Esophagus muscularis mucosa (tissue), 4 donors: ENCODE data around the gene NARS2. TPM values are rescaled to one million over a fixed set of nuclear protein-coding genes. Genes with fewer than 3 reads are reported as not detected.
A peak's percentile ranks its signal among the peaks of the same experiment; 100 is the strongest.
"Not testable (repeated sequence)": the region's sequence is repeated elsewhere in the genome, so short reads cannot be mapped to it uniquely, and the experiment has no call there.

ENCODE experiments used
- DNase-seq: peaks from one replicate; pipeline ENCODE4 v3.0.0-alpha.2; 2017; ENCODE audit errors: extremely low spot score
- H3K27ac ChIP-seq, 4 donors: fragments of 200-600 bp; sonication (generic); replicated peaks in 1 of 4; 1 replicate in 3 of 4; 2 replicates in 1 of 4; pipeline ENCODE4 v1.5.1; 2016 to 2019; ENCODE audit warnings: mild to moderate bottlenecking in 1 of 4
- H3K27me3 ChIP-seq, 4 donors: fragments of 200-600 bp; sonication (generic); one replicate each; pipeline versions ENCODE4 v1.5.1 to v1.6.0; 2016 to 2019
- H3K36me3 ChIP-seq, 4 donors: fragments of 200-600 bp; sonication (generic); one replicate each; pipeline ENCODE4 v1.5.1; 2016 to 2019
- H3K4me1 ChIP-seq, 4 donors: fragments of 200-600 bp; sonication (generic); one replicate each; pipeline ENCODE4 v1.5.1; 2016 to 2019
- H3K4me3 ChIP-seq, 4 donors: fragments of 200-600 bp; sonication (generic); 1 replicate in 2 of 4; 2 replicates in 2 of 4; pipeline ENCODE4 v1.5.1; 2016 to 2019; ENCODE audit warnings: mild to moderate bottlenecking in 4 of 4, moderate library complexity in 1 of 4
- H3K9me3 ChIP-seq, 4 donors: fragments of 200-600 bp; sonication (generic); 1 replicate in 3 of 4; 2 replicates in 1 of 4; pipeline ENCODE4 v1.5.1; 2016 to 2019
- EP300 ChIP-seq: sonication (generic); formaldehyde crosslinking; IDR thresholded peaks from one replicate; pipeline ENCODE4 v1.6.1; 2017; ENCODE audit warnings: antibody characterized with exemption
- POLR2A ChIP-seq: fragments of 450-650 bp; IDR thresholded peaks from one replicate; pipeline ENCODE4 v1.6.1; 2017; ENCODE audit warnings: antibody characterized with exemption, moderate library complexity, mild to moderate bottlenecking, low read depth
- POLR2AphosphoS5 ChIP-seq, 2 donors: sonication (generic); formaldehyde crosslinking; IDR thresholded peaks; one replicate each; pipeline ENCODE4 v1.6.1; 2017; ENCODE audit warnings: antibody characterized with exemption in 2 of 2
- WGBS: methylation state at CpG from one replicate; pipeline ENCODE4 v1.1.5; 2018; 5-methylcytosine and 5-hydroxymethylcytosine counted together
- intact Hi-C: fragments of 100-400 bp; cut with DNase I; formaldehyde crosslinking; loops from one replicate; pipeline ENCODE4 v1.15.1; 2023
- total RNA-seq, 4 donors: library from RNA; depleted of rRNA; stranded (reverse); fragments of >200 nt; gene quantifications; one replicate each; pipeline versions ENCODE4 v1.1.0 to v1.2.1, GENCODE V29; 2016
- TF ChIP-seq, protein P1 (sequence below), 3 experiments: fragments of 200-600 bp in 2 of 3; fragments of 450-650 bp in 1 of 3; sonication (generic) in 2 of 3; IDR thresholded peaks; one replicate each; pipeline ENCODE4 v1.5.1; 2017 to 2019; ENCODE audit warnings: antibody characterized with exemption in 3 of 3, mild to moderate bottlenecking in 2 of 3, moderate library complexity in 1 of 3

Gene NARS2
- total RNA-seq, 4 donors from 2014 or later = 9.1 to 10.4 (median 9.8) TPM

DNA sequence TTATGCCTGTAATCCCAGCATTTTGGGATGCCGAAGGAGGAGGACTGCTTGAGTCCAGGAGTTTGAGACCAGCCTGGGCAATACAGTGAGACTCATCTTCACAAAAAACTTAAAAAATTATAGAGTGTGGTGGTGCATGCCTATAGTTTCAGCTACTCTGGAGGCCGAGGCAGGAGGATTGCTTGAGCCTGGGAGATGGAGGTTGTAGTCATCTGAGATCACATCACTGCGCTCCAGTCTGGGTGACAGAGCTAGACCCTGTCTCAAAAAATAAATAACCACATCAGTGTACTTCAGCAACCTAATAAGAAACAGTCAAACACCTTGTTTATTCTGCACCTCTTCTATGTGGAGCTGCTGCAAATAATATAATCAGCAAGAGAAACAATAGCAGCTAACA lies 1.4 kb downstream of the NARS2 start:
- H3K27me3 ChIP-seq = no peaks in the 10 kb centered on the region
- peak overlapping the region in 2 of 4 donors; percentile 86 to 94 for H3K4me3 ChIP-seq
- DNase-seq = no peak
- TF ChIP-seq EP300 (no peak), POLR2AphosphoS5 (IDR thresholded peaks at IDR 0.05) (no peak), POLR2A (no peak)
- TF ChIP-seq, protein P1, sequence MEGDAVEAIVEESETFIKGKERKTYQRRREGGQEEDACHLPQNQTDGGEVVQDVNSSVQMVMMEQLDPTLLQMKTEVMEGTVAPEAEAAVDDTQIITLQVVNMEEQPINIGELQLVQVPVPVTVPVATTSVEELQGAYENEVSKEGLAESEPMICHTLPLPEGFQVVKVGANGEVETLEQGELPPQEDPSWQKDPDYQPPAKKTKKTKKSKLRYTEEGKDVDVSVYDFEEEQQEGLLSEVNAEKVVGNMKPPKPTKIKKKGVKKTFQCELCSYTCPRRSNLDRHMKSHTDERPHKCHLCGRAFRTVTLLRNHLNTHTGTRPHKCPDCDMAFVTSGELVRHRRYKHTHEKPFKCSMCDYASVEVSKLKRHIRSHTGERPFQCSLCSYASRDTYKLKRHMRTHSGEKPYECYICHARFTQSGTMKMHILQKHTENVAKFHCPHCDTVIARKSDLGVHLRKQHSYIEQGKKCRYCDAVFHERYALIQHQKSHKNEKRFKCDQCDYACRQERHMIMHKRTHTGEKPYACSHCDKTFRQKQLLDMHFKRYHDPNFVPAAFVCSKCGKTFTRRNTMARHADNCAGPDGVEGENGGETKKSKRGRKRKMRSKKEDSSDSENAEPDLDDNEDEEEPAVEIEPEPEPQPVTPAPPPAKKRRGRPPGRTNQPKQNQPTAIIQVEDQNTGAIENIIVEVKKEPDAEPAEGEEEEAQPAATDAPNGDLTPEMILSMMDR (IDR thresholded peaks at IDR 0.05) = no peak
- H3K36me3 ChIP-seq = peaks cover 0 to 30% (median 15%) of the 10 kb centered on the region in 4 donors
- peaks cover 7 to 25% (median 16%) of the 10 kb centered on the region in 4 donors for H3K4me1 ChIP-seq
- no peaks in the 10 kb centered on the region for H3K9me3 ChIP-seq
- intact Hi-C loops = no loop called here
- WGBS = 93% methylated on average over 3 of the region's 3 CpGs
- H3K27ac ChIP-seq = no peak overlapping the region

- Histone ChIP-seq H3K4me3 (no peak overlapping the region), H3K36me3 (peaks cover 0 to 39% (median 20%) of the 10 kb centered on the region in 4 donors), H3K27ac (no peak overlapping the region), H3K9me3 (no peaks in the 10 kb centered on the region), H3K27me3 (no peaks in the 10 kb centered on the region), H3K4me1 (peaks cover 7 to 25% (median 16%) of the 10 kb centered on the region in 4 donors)
- DNase-seq = no peak
- 84% methylated on average over 4 of the region's 4 CpGs for WGBS
- intact Hi-C loops = no loop called here
- no peak for TF ChIP-seq POLR2A
- TF ChIP-seq, protein P1 (IDR thresholded peaks at IDR 0.05) = no peak
- no peak for TF ChIP-seq POLR2AphosphoS5 (IDR thresholded peaks at IDR 0.05)
- TF ChIP-seq EP300 = no peak
Measured at GRCh38 chr11:78572394-78572793, 2.3 kb downstream of the NARS2 start.

DNA sequence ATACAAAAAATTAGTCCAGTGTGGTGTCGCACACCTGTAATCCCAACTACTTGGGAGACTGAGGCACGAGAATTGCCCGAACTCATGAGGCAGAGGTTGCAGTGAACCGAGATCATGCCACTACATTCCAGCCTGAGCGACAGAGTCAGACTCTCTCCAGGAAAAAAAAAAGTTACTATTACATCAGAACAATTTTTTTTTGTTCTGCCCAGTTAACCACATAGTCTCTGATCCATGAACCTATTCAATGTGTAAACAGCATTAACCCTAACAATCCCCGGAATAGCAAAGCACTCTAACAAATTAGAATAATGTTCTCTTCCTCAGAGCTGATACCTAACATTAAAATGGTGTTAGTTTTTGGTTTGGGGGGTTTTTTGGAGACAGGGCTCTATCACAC lies 4.6 kb downstream of the NARS2 start:
- Histone ChIP-seq H3K36me3 (peaks cover 12 to 62% (median 38%) of the 10 kb centered on the region in 4 donors), H3K27me3 (no peaks in the 10 kb centered on the region), H3K27ac (no peak overlapping the region), H3K4me1 (peaks cover 7 to 19% (median 16%) of the 10 kb centered on the region in 4 donors), H3K9me3 (no peaks in the 10 kb centered on the region), H3K4me3 (no peak overlapping the region)
- WGBS = 98% methylated on average over 6 of the region's 6 CpGs
- intact Hi-C loops = no loop called here
- TF ChIP-seq POLR2A (no peak), EP300 (no peak), POLR2AphosphoS5 (IDR thresholded peaks at IDR 0.05) (no peak)
- TF ChIP-seq, protein P1 (IDR thresholded peaks at IDR 0.05) = no peak
- DNase-seq = no peak

DNA sequence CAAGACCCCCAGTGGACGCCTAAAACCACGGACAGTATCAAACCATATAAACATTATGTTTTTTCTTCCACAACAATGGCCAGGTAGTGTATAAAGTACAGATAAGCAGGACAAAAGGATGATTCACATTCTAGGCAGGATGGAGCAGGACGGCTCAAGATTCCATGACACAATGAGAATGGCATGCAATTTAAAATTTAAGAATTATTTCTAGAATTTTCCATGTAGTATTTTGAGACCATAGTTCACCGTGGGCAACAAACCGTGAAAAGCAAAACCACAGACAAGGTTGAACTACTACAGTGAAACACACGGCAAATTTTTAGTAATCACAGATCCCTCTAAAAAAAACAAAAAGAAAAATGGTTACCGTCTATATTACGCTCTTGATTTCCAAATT lies 7.5 kb downstream of the NARS2 start:
- intact Hi-C loops = no loop called here

DNA sequence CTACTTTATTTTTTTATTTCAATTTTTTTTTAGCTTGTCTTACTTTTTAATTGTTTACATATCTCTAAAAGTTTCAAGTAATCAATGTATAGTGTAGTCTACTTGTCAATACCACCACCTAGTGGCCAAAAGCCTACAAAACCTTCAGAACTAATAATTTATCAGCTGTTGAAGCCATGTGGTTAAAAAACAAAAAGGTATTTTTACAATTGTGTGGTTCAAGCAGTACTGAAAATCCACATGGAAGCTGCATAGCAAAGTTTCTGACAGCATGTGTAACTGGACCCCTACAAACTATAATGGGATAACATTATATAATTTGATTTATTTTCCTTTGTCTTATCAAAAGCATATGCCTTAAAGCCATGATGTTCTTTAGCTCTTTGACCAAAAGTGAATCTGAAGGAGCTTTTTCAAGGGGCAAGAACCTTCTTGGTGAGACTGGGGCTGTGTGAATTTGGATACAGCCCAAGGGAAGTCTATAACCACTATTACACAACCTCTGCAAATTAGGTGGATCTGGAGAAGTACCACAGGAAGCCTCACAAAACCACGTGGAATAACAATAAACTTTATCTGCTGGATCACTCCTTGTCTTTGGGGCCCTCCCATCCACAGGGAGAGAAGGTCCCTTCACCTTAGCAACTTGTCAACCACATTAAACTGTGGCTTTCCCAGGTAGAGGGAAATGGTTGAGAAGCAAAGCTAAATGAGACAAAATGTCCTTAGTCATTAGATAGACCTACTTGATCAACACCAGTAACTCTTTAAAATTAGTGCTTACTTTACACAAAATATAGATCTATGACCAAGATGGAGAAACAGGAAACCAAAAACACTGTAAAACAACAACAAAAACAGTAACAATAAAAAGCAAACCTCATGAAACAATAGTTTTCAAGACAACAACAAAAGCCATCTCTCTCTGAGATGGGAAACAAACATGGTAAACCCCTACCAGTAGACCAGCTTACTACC lies 9.9 kb downstream of the NARS2 start:
- DNase-seq = no peak
- Histone ChIP-seq H3K4me1 (peaks cover 18 to 37% (median 27%) of the 10 kb centered on the region in 4 donors), H3K4me3 (no peak overlapping the region), H3K9me3 (no peaks in the 10 kb centered on the region), H3K36me3 (peaks cover 12 to 49% (median 28%) of the 10 kb centered on the region in 4 donors), H3K27me3 (no peaks in the 10 kb centered on the region), H3K27ac (no peak overlapping the region)
- TF ChIP-seq POLR2A (no peak), POLR2AphosphoS5 (IDR thresholded peaks at IDR 0.05) (no peak), EP300 (no peak)
- TF ChIP-seq, protein P1 (IDR thresholded peaks at IDR 0.05) = peak; percentile 69 to 77 (median 76)
- WGBS = 29% methylated on average over 1 of the region's 1 CpG
- intact Hi-C loops = loop anchor here (2.0 to 5.0 kb wide), 4 partner anchors 148 to 417 kb away; partner anchors contain the start of genes GAB2, KCTD21 and USP35

More for the DNA sequence above, 7.5 kb downstream of the NARS2 start:
- Histone ChIP-seq H3K27me3 (no peaks in the 10 kb centered on the region), H3K4me3 (no peak overlapping the region), H3K4me1 (peaks cover 7 to 16% (median 10%) of the 10 kb centered on the region in 4 donors), H3K27ac (no peak overlapping the region), H3K9me3 (no peaks in the 10 kb centered on the region), H3K36me3 (peaks cover 12 to 65% (median 39%) of the 10 kb centered on the region in 4 donors)
- 69% methylated on average over 8 of the region's 8 CpGs for WGBS
- DNase-seq = no peak
- TF ChIP-seq POLR2A = no peak

- intact Hi-C loops = loop anchor here (2.0 to 5.0 kb wide), 4 partner anchors 147 to 417 kb away; partner anchors contain the start of genes GAB2, KCTD21 and USP35
- not testable (repeated sequence) for H3K27me3 ChIP-seq, H3K4me3 ChIP-seq, H3K9me3 ChIP-seq, H3K27ac ChIP-seq, DNase-seq
- Histone ChIP-seq H3K4me1 (peaks cover 18 to 38% (median 27%) of the 10 kb centered on the region in 4 donors), H3K36me3 (peaks cover 12 to 42% (median 27%) of the 10 kb centered on the region in 4 donors)
- WGBS = 88% methylated on average over 4 of the region's 4 CpGs
Measured at GRCh38 chr11:78564037-78564436, 10.6 kb downstream of the NARS2 start.

GRCh38 chr11:78563090-78563489 lies 11.6 kb downstream of the NARS2 start:
- intact Hi-C loops = loop anchor here (5.0 kb wide), 3 partner anchors 336 to 416 kb away; partner anchors contain the start of genes KCTD21 and USP35
- Histone ChIP-seq H3K36me3 (peaks cover 12 to 37% (median 22%) of the 10 kb centered on the region in 4 donors), H3K27ac (peak overlapping the region in 1 of 4 donors; percentile 61), H3K4me1 (peaks cover 18 to 38% (median 27%) of the 10 kb centered on the region in 4 donors)
- not testable (repeated sequence) for H3K4me3 ChIP-seq, H3K27me3 ChIP-seq, H3K9me3 ChIP-seq, DNase-seq
- 84% methylated on average over 12 of the region's 12 CpGs for WGBS
